ENCODE data around the gene PARD3B. TPM values are rescaled to one million over a fixed set of nuclear protein-coding genes. Genes with fewer than 3 reads are reported as not detected.

Gene PARD3B
- total RNA-seq, 1 experiment from 2014 or later: 3.9 TPM

GRCh38 chr2:205133544-205133943 lies 588.3 kb downstream of the PARD3B start:
- ChIA-PET POLR2A (ENCODE audit: unreplicated experiment) (no interaction called here), CTCF (no interaction called here)
- no peak for TF ChIP-seq EZH2phosphoT487 (IDR thresholded peaks at IDR 0.05; ENCODE audit: borderline replicate concordance, low read length)
- no peak for TF ChIP-seq EZH2 (IDR thresholded peaks at IDR 0.05; ENCODE audit: low read length, unreplicated experiment)
- H3K36me3 ChIP-seq (ENCODE audit: low read depth, low read length): no peaks in the 10 kb centered on the region
- DNase-seq (no peak), ATAC-seq (no peak)
- no TSS peak for BruUV-seq (replicated peaks)
- H3K4me1 ChIP-seq (ENCODE audit: insufficient read depth, low read length): no peaks in the 10 kb centered on the region
- no peak overlapping the region for H3K27ac ChIP-seq (ENCODE audit: low read length)
- H3K4me2 ChIP-seq (ENCODE audit: low read length): no peak overlapping the region
- H3K9ac ChIP-seq (ENCODE audit: low read length): no peak overlapping the region
- H3K27me3 ChIP-seq (ENCODE audit: low read length): no peaks in the 10 kb centered on the region
- H2AFZ ChIP-seq (ENCODE audit: low read length): no peak overlapping the region
- no peak overlapping the region for H3K4me3 ChIP-seq (ENCODE audit: low read length)
- intact Hi-C loops (cut with micrococcal nuclease): no loop called here
- H3K9me3 ChIP-seq (ENCODE audit: low read length): no peaks in the 10 kb centered on the region
- no peaks in the 10 kb centered on the region for H3K79me2 ChIP-seq (ENCODE audit: low read length)
- H3K9me2 ChIP-seq (replicated peaks; ENCODE audit: low read length): no peaks in the 10 kb centered on the region
- H4K20me1 ChIP-seq (ENCODE audit: low read length): no peaks in the 10 kb centered on the region
- no peaks in the 10 kb centered on the region for H3F3A ChIP-seq (ENCODE audit: low read length, unreplicated experiment)

- no peaks in the 10 kb centered on the region for H3K79me2 ChIP-seq (ENCODE audit: low read length)
- H3K4me3 ChIP-seq (ENCODE audit: low read length): no peak overlapping the region
- intact Hi-C loops (cut with micrococcal nuclease): no loop called here
- no peaks in the 10 kb centered on the region for H4K20me1 ChIP-seq (ENCODE audit: low read length)
- no peaks in the 10 kb centered on the region for H3K36me3 ChIP-seq (ENCODE audit: low read depth, low read length)
- no peaks in the 10 kb centered on the region for H3K9me2 ChIP-seq (replicated peaks; ENCODE audit: low read length)
- H2AFZ ChIP-seq (ENCODE audit: low read length): no peak overlapping the region
- BruUV-seq (replicated peaks): no TSS peak
- ChIA-PET POLR2A (ENCODE audit: unreplicated experiment) (no interaction called here), CTCF (no interaction called here)
- H3K4me2 ChIP-seq (ENCODE audit: low read length): no peak overlapping the region
- no peaks in the 10 kb centered on the region for H3F3A ChIP-seq (ENCODE audit: low read length, unreplicated experiment)
- no peaks in the 10 kb centered on the region for H3K9me3 ChIP-seq (ENCODE audit: low read length)
- H3K27ac ChIP-seq (ENCODE audit: low read length): no peak overlapping the region
- ATAC-seq: no peak
- H3K4me1 ChIP-seq (ENCODE audit: insufficient read depth, low read length): no peaks in the 10 kb centered on the region
- no peak for DNase-seq
- no peak for TF ChIP-seq EZH2 (IDR thresholded peaks at IDR 0.05; ENCODE audit: low read length, unreplicated experiment)
- TF ChIP-seq CTCF (conservative IDR thresholded peaks at IDR 0.05; ENCODE audit: low read depth, low read length): no peak
- no peak for TF ChIP-seq EZH2phosphoT487 (IDR thresholded peaks at IDR 0.05; ENCODE audit: borderline replicate concordance, low read length)
- H3K27me3 ChIP-seq (ENCODE audit: low read length): no peaks in the 10 kb centered on the region
- no peak overlapping the region for H3K9ac ChIP-seq (ENCODE audit: low read length)
Observed at GRCh38 chr2:205138735-205139134, 593.5 kb downstream of the PARD3B start.

GRCh38 chr2:205139822-205140463 lies 594.7 kb downstream of the PARD3B start:
- ChIA-PET CTCF (no interaction called here), POLR2A (ENCODE audit: unreplicated experiment) (no interaction called here)
- DNase-seq: no peak
- no peaks in the 10 kb centered on the region for H3K36me3 ChIP-seq (ENCODE audit: low read depth, low read length)
- no peak overlapping the region for H3K27ac ChIP-seq (ENCODE audit: low read length)
- no peaks in the 10 kb centered on the region for H3K9me3 ChIP-seq (ENCODE audit: low read length)
- no peaks in the 10 kb centered on the region for H3K4me1 ChIP-seq (ENCODE audit: insufficient read depth, low read length)
- no peak for ATAC-seq
- H2AFZ ChIP-seq (ENCODE audit: low read length): no peak overlapping the region
- no peaks in the 10 kb centered on the region for H3K79me2 ChIP-seq (ENCODE audit: low read length)
- no peak overlapping the region for H3K4me2 ChIP-seq (ENCODE audit: low read length)
- no TSS peak for BruUV-seq (replicated peaks)
- H4K20me1 ChIP-seq (ENCODE audit: low read length): no peaks in the 10 kb centered on the region
- no peak overlapping the region for H3K4me3 ChIP-seq (ENCODE audit: low read length)
- no peaks in the 10 kb centered on the region for H3K9me2 ChIP-seq (replicated peaks; ENCODE audit: low read length)
- no peak for TF ChIP-seq CTCF (conservative IDR thresholded peaks at IDR 0.05; ENCODE audit: low read depth, low read length)
- TF ChIP-seq EZH2 (IDR thresholded peaks at IDR 0.05; ENCODE audit: low read length, unreplicated experiment): no peak
- H3K9ac ChIP-seq (ENCODE audit: low read length): no peak overlapping the region
- H3F3A ChIP-seq (ENCODE audit: low read length, unreplicated experiment): no peaks in the 10 kb centered on the region
- no peaks in the 10 kb centered on the region for H3K27me3 ChIP-seq (ENCODE audit: low read length)
- intact Hi-C loops (cut with micrococcal nuclease): no loop called here

All from PC-3 (cell line).